ENCODE measurements around the gene ALG2. TPM values are rescaled to one million over a fixed set of nuclear protein-coding genes. Genes with fewer than 3 reads are reported as not detected.

Gene ALG2
- total and polyA plus RNA-seq, 2 of the 13 experiments (the other 11 are each of a cell fraction or from before 2014, with no cell fraction given): 46.2 to 49.0 TPM

GRCh38 chr9:99222416-99223270 is 901 bp upstream of the ALG2 start (continued):
- TF ChIP-seq EHMT2 (IDR thresholded peaks at IDR 0.05; ENCODE audit: borderline replicate concordance, low read depth, low read length) (no peak), STAG1 (CRISPR knock-in tag; IDR thresholded peaks at IDR 0.05) (no peak), ZUFSP (CRISPR knock-in tag; IDR thresholded peaks at IDR 0.05; ENCODE audit: borderline replicate concordance) (no peak), MTA3 (CRISPR knock-in tag; IDR thresholded peaks at IDR 0.05) (no peak), ATF7-NPFF (CRISPR knock-in tag; IDR thresholded peaks at IDR 0.05; ENCODE audit: low read depth) (no peak), ZNF331 (CRISPR knock-in tag; IDR thresholded peaks at IDR 0.05) (no peak), NFIB (CRISPR knock-in tag; IDR thresholded peaks at IDR 0.05; ENCODE audit: borderline replicate concordance) (no peak), MED1 (CRISPR knock-in tag; IDR thresholded peaks at IDR 0.05) (no peak), ZNF337 (CRISPR knock-in tag; IDR thresholded peaks at IDR 0.05; ENCODE audit: borderline replicate concordance, low read depth) (no peak), MEIS2 (CRISPR knock-in tag; IDR thresholded peaks at IDR 0.05) (no peak), ZNF367 (CRISPR knock-in tag; IDR thresholded peaks at IDR 0.05; ENCODE audit: borderline replicate concordance) (no peak), SMC3 (IDR thresholded peaks at IDR 0.05; ENCODE audit: low read length) (no peak), ZFAT (CRISPR knock-in tag; conservative IDR thresholded peaks at IDR 0.05) (no peak), TARDBP (CRISPR knock-in tag; IDR thresholded peaks at IDR 0.05) (no peak), ZNF24 (IDR thresholded peaks at IDR 0.05) (no peak), LCORL (IDR thresholded peaks at IDR 0.05) (no peak), LCORL (CRISPR knock-in tag; IDR thresholded peaks at IDR 0.05) (0 out of 2 replicates have a peak, but pooled peaks have one; percentile 35), PPARG (CRISPR knock-in tag; conservative IDR thresholded peaks at IDR 0.05) (no peak), ZNF282 (IDR thresholded peaks at IDR 0.05; ENCODE audit: partially characterized antibody) (no peak), CREBL2 (CRISPR knock-in tag; IDR thresholded peaks at IDR 0.05; ENCODE audit: borderline replicate concordance) (no peak)
- TF ChIP-seq, protein P1, sequence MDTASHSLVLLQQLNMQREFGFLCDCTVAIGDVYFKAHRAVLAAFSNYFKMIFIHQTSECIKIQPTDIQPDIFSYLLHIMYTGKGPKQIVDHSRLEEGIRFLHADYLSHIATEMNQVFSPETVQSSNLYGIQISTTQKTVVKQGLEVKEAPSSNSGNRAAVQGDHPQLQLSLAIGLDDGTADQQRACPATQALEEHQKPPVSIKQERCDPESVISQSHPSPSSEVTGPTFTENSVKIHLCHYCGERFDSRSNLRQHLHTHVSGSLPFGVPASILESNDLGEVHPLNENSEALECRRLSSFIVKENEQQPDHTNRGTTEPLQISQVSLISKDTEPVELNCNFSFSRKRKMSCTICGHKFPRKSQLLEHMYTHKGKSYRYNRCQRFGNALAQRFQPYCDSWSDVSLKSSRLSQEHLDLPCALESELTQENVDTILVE (CRISPR knock-in tag; IDR thresholded peaks at IDR 0.05): no peak
- TF ChIP-seq, protein P2, sequence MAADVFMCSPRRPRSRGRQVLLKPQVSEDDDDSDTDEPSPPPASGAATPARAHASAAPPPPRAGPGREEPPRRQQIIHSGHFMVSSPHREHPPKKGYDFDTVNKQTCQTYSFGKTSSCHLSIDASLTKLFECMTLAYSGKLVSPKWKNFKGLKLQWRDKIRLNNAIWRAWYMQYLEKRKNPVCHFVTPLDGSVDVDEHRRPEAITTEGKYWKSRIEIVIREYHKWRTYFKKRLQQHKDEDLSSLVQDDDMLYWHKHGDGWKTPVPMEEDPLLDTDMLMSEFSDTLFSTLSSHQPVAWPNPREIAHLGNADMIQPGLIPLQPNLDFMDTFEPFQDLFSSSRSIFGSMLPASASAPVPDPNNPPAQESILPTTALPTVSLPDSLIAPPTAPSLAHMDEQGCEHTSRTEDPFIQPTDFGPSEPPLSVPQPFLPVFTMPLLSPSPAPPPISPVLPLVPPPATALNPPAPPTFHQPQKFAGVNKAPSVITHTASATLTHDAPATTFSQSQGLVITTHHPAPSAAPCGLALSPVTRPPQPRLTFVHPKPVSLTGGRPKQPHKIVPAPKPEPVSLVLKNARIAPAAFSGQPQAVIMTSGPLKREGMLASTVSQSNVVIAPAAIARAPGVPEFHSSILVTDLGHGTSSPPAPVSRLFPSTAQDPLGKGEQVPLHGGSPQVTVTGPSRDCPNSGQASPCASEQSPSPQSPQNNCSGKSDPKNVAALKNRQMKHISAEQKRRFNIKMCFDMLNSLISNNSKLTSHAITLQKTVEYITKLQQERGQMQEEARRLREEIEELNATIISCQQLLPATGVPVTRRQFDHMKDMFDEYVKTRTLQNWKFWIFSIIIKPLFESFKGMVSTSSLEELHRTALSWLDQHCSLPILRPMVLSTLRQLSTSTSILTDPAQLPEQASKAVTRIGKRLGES (CRISPR knock-in tag; IDR thresholded peaks at IDR 0.05; ENCODE audit: borderline replicate concordance): no peak
- TF ChIP-seq, protein P3, sequence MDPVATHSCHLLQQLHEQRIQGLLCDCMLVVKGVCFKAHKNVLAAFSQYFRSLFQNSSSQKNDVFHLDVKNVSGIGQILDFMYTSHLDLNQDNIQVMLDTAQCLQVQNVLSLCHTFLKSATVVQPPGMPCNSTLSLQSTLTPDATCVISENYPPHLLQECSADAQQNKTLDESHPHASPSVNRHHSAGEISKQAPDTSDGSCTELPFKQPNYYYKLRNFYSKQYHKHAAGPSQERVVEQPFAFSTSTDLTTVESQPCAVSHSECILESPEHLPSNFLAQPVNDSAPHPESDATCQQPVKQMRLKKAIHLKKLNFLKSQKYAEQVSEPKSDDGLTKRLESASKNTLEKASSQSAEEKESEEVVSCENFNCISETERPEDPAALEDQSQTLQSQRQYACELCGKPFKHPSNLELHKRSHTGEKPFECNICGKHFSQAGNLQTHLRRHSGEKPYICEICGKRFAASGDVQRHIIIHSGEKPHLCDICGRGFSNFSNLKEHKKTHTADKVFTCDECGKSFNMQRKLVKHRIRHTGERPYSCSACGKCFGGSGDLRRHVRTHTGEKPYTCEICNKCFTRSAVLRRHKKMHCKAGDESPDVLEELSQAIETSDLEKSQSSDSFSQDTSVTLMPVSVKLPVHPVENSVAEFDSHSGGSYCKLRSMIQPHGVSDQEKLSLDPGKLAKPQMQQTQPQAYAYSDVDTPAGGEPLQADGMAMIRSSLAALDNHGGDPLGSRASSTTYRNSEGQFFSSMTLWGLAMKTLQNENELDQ (CRISPR knock-in tag; IDR thresholded peaks at IDR 0.05; ENCODE audit: borderline replicate concordance): no peak

Measured in HepG2 (cell line).